ENCODE measurements around the gene CLDN5.

CLDN5 gene

DNA sequence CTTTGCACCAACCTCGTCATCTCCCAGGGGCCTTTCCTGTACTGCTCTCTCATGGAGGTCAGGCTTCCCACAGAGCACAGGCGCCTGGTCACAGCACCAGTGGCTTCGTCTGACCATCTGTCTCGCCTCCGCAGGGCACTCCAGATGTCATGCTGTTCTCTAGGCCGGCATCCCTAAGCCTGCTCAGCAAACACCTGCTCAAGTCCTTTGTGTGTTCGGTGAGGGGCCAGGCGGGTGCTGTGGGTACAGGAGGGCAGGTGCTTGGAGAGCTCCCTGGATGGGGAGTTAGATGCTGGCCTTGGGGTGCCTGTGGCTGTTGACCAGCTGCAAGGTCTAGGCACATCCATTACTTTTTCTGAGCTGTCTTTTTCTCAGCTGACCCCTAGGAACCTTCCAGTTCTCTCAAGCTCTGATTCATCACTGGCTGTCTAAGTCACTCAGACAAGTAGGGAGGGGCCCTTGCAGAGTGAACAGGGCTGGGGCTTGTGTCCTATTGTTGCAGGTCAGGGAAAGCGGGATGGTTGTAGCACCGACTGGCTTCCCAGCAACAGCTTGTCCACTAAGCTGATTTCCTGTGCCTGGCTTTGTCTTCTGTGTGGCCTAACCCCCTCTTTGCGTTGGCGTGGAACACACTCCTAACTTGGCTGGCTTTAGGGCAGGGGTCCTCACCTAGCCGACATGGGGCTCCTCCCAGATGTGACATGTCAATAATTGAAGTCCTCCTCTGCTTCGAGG lies 9.2 kb downstream of the CLDN5 start:
- in situ Hi-C loops (cut with MboI; ENCODE audit: low sequenced_read_pairs) = loop anchor here (25.0 kb wide), 1 partner anchor 103 kb away; no protein-coding TSS in a partner anchor
- no peak for DNase-seq (ENCODE audit: low spot score in 2 of 2)
- H3K36me3 ChIP-seq (replicated peaks) = peaks cover 64% of the 10 kb centered on the region

DNA sequence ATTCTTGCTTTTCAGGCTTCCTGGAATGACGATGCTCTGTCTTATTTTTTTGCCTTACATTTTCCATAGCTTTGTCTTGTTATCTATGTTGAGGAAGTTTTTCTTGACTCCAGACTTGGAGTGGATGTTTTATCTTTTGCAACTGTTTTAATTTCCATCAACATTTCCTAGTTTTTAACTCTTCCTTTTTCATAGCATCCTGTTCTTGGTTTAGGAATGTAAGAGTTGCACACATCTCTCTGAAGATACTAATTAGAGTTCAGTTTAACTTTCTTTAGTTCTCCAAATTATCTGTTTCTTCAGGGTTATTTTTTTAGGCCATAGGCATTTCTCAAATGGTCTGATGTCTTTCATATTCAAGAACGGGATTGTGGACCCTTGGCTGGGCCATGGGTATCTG lies 10.4 kb downstream of the CLDN5 start:
- Histone ChIP-seq H3K4me1 (no peaks in the 10 kb centered on the region), H3K4me3 (no peak overlapping the region), H3K36me3 (replicated peaks) (peaks cover 65% of the 10 kb centered on the region), H3K9me3 (no peaks in the 10 kb centered on the region), H3K27me3 (ENCODE audit: low read depth) (no peaks in the 10 kb centered on the region)
- in situ Hi-C loops (cut with MboI; ENCODE audit: low sequenced_read_pairs) = loop anchor here (25.0 kb wide), 1 partner anchor 102 kb away; no protein-coding TSS in a partner anchor
- no peak for DNase-seq (ENCODE audit: low spot score in 2 of 2)

More for the DNA sequence above, 9.2 kb downstream of the CLDN5 start:
- Histone ChIP-seq H3K9me3 (no peaks in the 10 kb centered on the region), H3K27me3 (ENCODE audit: low read depth) (no peaks in the 10 kb centered on the region), H3K4me3 (no peak overlapping the region), H3K4me1 (no peaks in the 10 kb centered on the region)

DNA sequence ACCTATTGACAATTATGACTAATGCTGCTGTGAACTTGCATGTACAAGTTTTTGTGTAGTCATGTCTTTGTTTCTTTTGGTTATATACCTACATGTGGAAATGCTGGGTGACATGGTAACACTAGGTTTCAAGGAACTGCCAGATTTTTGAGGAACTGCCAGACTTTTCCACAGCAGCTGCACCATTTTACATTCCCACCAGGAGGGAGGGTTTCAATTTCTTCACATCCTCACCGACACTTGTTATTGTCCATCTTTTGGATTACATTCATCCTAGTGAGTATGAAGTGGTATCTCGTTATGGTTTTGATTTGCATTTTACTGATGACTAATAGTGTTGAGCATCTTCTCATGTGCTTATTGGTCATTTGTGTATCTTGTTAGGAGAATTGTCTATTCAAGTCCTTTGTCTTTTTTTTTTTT lies 13.3 kb downstream of the CLDN5 start:
- Histone ChIP-seq H3K9me3 (no peaks in the 10 kb centered on the region), H3K27me3 (ENCODE audit: low read depth) (no peaks in the 10 kb centered on the region), H3K4me1 (no peaks in the 10 kb centered on the region), H3K4me3 (no peak overlapping the region), H3K36me3 (replicated peaks) (peaks cover 75% of the 10 kb centered on the region)
- DNase-seq (ENCODE audit: low spot score in 2 of 2) = no peak
- in situ Hi-C loops (cut with MboI; ENCODE audit: low sequenced_read_pairs) = loop anchor here (25.0 kb wide), 1 partner anchor 99 kb away; no protein-coding TSS in a partner anchor

DNA sequence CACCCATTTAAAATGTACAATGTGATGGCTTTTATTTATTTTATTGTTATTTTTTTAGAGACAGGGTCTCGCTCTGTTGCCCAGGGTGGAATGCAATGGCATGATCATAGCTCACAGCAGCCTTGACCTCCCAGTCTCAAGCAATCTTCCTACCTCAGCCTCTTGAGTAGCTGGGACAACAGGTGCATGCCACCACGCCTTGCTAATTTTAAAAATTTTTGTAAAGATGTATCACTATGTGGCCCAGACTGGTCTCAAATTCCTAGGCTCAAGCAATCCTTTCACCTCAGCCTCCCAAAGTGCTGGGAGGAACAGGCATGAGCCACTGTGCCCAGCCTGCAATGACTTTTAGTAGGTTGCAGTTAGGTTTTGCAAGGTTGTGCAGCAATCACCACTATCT lies 14.3 kb downstream of the CLDN5 start:
- Histone ChIP-seq H3K4me3 (no peak overlapping the region), H3K4me1 (no peaks in the 10 kb centered on the region), H3K27me3 (ENCODE audit: low read depth) (no peaks in the 10 kb centered on the region), H3K9me3 (no peaks in the 10 kb centered on the region), H3K36me3 (replicated peaks) (peaks cover 75% of the 10 kb centered on the region)
- in situ Hi-C loops (cut with MboI; ENCODE audit: low sequenced_read_pairs) = loop anchor here (25.0 kb wide), 1 partner anchor 98 kb away; no protein-coding TSS in a partner anchor
- DNase-seq (ENCODE audit: low spot score in 2 of 2) = no peak

DNA sequence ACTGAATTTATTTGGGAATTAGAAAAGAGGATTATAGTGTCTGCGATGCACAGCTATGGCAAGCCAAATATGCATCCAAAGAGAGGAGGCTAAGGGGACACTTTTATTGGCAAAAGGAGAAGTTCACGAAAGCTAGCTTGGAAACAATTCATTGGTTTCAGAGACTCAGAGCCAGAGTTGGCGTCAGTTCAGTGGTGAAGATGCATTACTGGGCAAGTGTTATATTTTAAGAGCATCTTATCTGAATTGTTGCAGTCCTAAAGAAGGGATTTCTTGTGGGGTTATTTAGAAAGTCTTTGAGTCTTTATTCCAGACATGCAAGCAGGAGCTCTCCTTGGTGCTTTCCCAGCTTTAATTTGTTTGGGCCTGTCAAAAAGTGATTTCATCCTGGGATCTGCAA lies 15.0 kb downstream of the CLDN5 start:
- no peaks in the 10 kb centered on the region for H3K9me3 ChIP-seq
- H3K4me3 ChIP-seq = no peak overlapping the region
- in situ Hi-C loops (cut with MboI; ENCODE audit: low sequenced_read_pairs) = loop anchor here (25.0 kb wide), 1 partner anchor 97 kb away; no protein-coding TSS in a partner anchor
- H3K27me3 ChIP-seq (ENCODE audit: low read depth) = no peaks in the 10 kb centered on the region
- no peaks in the 10 kb centered on the region for H3K4me1 ChIP-seq
- DNase-seq (ENCODE audit: low spot score in 2 of 2) = no peak
- H3K36me3 ChIP-seq (replicated peaks) = peaks cover 72% of the 10 kb centered on the region

DNA sequence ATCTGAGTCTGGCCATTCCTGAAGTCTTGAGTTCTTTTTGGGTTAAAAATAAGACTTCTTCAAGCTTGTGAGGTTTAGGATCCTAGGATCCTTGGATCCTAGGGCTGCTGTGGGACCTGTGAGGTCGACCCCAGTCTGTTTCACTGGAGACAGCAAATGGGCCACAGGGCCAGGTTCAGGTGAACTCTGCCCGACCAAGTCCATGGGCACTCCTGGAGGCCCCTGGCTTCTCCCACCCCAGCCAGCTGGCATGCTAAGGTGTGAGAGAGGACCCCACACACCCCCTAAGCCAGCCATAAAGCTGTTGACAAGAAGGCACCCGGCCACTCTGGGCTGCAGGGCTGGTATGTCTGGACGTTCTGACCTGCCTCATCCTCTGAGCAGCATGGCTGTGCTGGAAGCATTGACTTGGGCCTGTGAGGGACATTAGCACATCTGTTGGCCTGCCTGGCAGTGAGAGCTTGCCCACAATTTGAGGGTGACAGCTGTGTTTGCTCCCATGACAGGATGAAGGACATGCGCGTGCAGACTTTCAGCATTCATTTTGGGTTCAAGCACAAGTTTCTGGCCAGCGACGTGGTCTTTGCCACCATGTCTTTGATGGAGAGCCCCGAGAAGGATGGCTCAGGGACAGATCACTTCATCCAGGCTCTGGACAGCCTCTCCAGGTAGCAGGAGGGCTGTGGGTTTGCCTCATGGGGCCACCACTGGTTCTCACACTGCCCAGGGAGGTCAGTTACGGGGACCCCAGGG lies 16.0 kb downstream of the CLDN5 start:
- Histone ChIP-seq H3K27me3 (ENCODE audit: low read depth) (no peaks in the 10 kb centered on the region), H3K4me1 (no peaks in the 10 kb centered on the region), H3K4me3 (no peak overlapping the region), H3K36me3 (replicated peaks) (peaks cover 72% of the 10 kb centered on the region), H3K9me3 (no peaks in the 10 kb centered on the region)
- no peak for DNase-seq (ENCODE audit: low spot score in 2 of 2)
- in situ Hi-C loops (cut with MboI; ENCODE audit: low sequenced_read_pairs) = loop anchor here (25.0 kb wide), 1 partner anchor 96 kb away; no protein-coding TSS in a partner anchor

DNA sequence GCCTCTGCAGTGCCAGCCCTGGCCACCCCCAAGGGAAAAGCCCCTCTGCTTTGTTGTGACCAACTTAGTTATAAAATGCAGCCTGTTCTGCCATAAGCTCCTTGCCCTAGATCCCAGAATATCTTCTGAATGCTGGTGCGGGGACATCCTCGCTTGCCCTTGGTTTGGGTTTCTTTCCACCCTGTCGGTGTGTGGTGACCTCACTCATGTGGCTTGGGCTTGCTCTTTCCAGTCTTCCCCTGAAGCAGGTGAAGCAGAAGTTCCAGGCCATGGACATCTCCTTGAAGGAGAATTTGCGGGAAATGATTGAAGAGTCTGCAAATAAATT lies 16.7 kb downstream of the CLDN5 start:
- DNase-seq (ENCODE audit: low spot score in 2 of 2) = no peak
- no peaks in the 10 kb centered on the region for H3K9me3 ChIP-seq
- no peaks in the 10 kb centered on the region for H3K4me1 ChIP-seq
- H3K27me3 ChIP-seq (ENCODE audit: low read depth) = no peaks in the 10 kb centered on the region
- no peak overlapping the region for H3K4me3 ChIP-seq
- peaks cover 69% of the 10 kb centered on the region for H3K36me3 ChIP-seq (replicated peaks)
- in situ Hi-C loops (cut with MboI; ENCODE audit: low sequenced_read_pairs) = loop anchor here (25.0 kb wide), 1 partner anchor 95 kb away; no protein-coding TSS in a partner anchor

DNA sequence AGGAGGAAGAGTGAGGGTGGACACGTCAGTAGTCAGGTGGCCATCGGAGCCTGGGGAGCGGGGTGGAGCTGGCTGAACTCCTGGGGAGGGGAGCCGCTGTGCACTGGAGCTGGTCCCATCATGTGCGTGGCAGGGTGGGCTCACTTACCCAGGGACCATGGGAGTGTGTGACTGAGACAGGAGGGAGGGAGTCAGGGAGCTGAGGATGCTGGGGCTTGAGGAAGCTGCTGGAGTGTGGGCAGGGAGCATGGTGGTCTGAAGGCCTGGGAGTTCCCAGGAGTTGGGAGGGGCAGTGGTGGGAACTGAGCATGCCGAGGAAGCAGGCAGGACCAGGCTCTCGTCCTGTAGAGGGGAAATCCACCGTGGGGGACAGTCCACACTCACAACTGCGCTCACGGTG lies 18.0 kb downstream of the CLDN5 start:
- no peak for DNase-seq (ENCODE audit: low spot score in 2 of 2)
- no peaks in the 10 kb centered on the region for H3K4me1 ChIP-seq
- H3K27me3 ChIP-seq (ENCODE audit: low read depth) = no peaks in the 10 kb centered on the region
- peaks cover 57% of the 10 kb centered on the region for H3K36me3 ChIP-seq (replicated peaks)
- H3K4me3 ChIP-seq = no peak overlapping the region
- in situ Hi-C loops (cut with MboI; ENCODE audit: low sequenced_read_pairs) = loop anchor here (25.0 kb wide), 1 partner anchor 94 kb away; no protein-coding TSS in a partner anchor
- H3K9me3 ChIP-seq = no peaks in the 10 kb centered on the region

DNA sequence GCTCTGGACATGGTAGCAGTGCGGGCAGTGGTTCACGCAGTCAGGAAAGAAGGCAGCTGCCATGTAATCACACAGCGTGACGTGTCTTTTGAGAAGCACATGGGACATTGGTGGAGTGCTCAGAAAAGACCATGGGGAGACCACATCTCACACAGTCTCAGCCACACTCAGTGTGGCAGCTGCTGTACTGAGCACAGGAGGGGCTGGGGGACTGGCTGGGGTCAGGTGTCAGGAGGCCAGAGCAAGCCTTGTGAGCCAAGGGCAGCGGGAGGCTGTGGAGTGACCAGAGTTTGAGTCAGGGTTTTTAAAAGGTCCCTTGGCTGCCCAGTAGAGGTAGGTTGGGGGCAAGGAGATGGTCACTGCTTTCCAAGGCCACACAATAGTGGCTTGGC lies 18.5 kb downstream of the CLDN5 start:
- H3K36me3 ChIP-seq (replicated peaks) = peaks cover 54% of the 10 kb centered on the region
- no peaks in the 10 kb centered on the region for H3K27me3 ChIP-seq (ENCODE audit: low read depth)
- no peak for DNase-seq (ENCODE audit: low spot score in 2 of 2)
- no peak overlapping the region for H3K4me3 ChIP-seq
- H3K9me3 ChIP-seq = no peaks in the 10 kb centered on the region
- H3K4me1 ChIP-seq = no peaks in the 10 kb centered on the region
- in situ Hi-C loops (cut with MboI; ENCODE audit: low sequenced_read_pairs) = loop anchor here (25.0 kb wide), 1 partner anchor 93 kb away; no protein-coding TSS in a partner anchor

DNA sequence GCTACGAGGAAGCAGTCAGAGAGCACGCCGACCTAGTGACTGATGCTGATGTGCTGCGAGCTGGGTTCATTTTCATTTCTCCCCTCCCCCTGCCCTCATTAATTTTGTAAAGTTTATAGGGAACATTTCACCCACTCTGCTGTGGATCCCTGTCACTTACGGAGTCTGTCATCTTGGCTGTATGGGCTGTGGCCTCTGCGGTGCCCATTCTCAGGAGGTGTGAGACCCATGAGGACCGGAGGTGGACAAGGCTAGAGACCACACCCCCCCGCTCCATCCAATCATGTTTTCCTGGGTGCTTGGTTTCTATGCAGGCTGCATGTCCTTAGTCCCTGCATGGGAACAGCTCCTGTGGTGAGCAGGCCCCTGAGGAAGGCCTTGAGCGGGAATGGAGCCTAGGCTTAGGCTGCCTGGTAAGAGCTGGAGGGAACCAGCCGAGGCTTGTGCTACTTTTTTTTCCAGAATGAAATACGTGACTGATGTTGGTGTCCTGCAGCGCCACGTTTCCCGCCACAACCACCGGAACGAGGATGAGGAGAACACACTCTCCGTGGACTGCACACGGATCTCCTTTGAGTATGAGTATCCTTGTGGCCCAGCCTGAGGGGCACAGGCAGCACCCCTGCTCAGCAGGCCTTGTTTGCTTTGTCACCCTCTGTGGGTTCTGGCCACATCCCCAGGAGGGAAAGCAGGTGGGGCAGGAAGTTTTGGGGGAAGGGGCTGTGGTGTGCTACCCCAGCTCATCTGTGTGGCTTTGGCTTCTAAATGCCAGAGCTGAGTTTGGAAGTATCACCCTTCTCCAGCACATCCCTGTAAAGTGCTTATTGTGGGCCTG lies 19.1 kb downstream of the CLDN5 start:
- Histone ChIP-seq H3K27me3 (ENCODE audit: low read depth) (no peaks in the 10 kb centered on the region), H3K9me3 (no peaks in the 10 kb centered on the region), H3K4me1 (no peaks in the 10 kb centered on the region), H3K4me3 (no peak overlapping the region), H3K36me3 (replicated peaks) (peaks cover 53% of the 10 kb centered on the region)
- no peak for DNase-seq (ENCODE audit: low spot score in 2 of 2)
- in situ Hi-C loops (cut with MboI; ENCODE audit: low sequenced_read_pairs) = loop anchor here (25.0 kb wide), 1 partner anchor 93 kb away; no protein-coding TSS in a partner anchor

DNA sequence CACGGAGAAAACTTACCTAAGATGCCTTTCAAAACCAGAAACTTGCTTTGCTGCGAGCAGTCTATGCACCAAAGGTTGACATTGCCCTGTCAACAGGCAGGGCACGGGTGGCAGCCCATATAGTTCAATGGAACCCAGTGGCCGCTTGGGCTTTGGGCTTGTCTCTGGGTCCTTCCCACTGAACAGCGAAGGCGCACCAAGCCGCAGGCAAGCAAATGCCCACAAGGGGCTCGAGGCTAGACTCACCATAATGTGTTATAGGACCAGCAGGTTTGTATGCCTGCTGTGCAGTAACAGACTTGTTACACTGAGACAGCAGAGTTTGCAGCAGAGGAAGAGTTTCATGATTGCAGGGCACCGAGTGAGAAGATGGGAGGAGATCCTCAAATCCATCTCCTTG lies 20.3 kb downstream of the CLDN5 start:
- H3K36me3 ChIP-seq (replicated peaks) = peaks cover 55% of the 10 kb centered on the region
- H3K27me3 ChIP-seq (ENCODE audit: low read depth) = no peaks in the 10 kb centered on the region
- in situ Hi-C loops (cut with MboI; ENCODE audit: low sequenced_read_pairs) = loop anchor here (25.0 kb wide), 1 partner anchor 92 kb away; no protein-coding TSS in a partner anchor
- no peak overlapping the region for H3K4me3 ChIP-seq
- no peaks in the 10 kb centered on the region for H3K4me1 ChIP-seq
- no peaks in the 10 kb centered on the region for H3K9me3 ChIP-seq
- no peak for DNase-seq (ENCODE audit: low spot score in 2 of 2)

DNA sequence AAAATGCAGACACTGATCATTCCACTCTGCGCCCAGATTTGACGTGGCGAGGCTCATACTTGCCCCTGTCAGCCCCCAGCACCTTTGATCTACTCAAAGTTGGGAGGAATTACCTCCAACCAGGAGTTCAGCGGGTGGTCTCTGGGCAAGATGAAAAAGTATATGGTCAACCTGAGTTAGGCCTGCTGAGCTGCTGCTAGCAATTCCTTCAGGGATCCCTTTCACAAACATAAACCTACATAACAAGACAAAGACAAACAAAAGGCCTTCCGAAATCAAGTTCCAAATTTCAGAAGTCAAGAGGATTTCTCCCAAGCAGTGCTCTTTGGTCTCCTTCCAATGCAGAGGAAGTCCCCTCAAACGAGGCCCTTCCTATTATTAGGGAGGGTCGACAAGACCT lies 20.8 kb downstream of the CLDN5 start:
- Histone ChIP-seq H3K36me3 (replicated peaks) (peaks cover 56% of the 10 kb centered on the region), H3K27me3 (ENCODE audit: low read depth) (no peaks in the 10 kb centered on the region), H3K9me3 (no peaks in the 10 kb centered on the region), H3K4me1 (no peaks in the 10 kb centered on the region), H3K4me3 (no peak overlapping the region)
- no peak for DNase-seq (ENCODE audit: low spot score in 2 of 2)
- in situ Hi-C loops (cut with MboI; ENCODE audit: low sequenced_read_pairs) = loop anchor here (25.0 kb wide), 1 partner anchor 91 kb away; no protein-coding TSS in a partner anchor

DNA sequence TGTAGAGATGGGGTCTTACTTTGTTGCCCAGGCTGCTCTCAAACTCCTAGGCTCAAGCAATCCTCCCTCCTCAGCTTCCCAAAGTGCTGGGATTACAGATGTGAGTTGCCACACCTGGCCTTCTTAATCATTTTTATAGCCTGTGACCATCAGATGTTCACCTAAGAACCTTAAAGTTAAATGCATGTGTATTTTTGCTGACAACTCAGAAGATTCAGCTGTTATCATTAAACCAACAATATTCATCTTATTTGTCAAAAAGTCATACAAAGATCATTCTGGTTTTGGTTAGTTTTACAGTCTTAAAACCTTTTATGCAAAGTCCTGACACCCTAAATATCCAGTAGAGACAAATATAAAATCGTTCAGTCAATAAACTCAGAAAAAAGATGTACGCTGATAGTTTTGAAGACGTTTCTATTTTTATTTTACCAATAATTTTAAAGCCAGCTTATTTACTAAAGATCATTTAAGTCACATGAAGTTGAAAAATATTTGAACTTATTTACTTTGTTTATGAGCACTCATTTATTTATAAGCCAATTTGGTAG lies 22.2 kb downstream of the CLDN5 start:
- no peaks in the 10 kb centered on the region for H3K4me1 ChIP-seq
- in situ Hi-C loops (cut with MboI; ENCODE audit: low sequenced_read_pairs) = loop anchor here (25.0 kb wide), 1 partner anchor 90 kb away; no protein-coding TSS in a partner anchor
- peaks cover 54% of the 10 kb centered on the region for H3K36me3 ChIP-seq (replicated peaks)
- DNase-seq (ENCODE audit: low spot score in 2 of 2) = no peak
- H3K9me3 ChIP-seq = no peaks in the 10 kb centered on the region
- no peak overlapping the region for H3K4me3 ChIP-seq
- H3K27me3 ChIP-seq (ENCODE audit: low read depth) = no peaks in the 10 kb centered on the region
